IPS-18c (cell line): ENCODE measurements around the gene JOSD2.

Source experiments
- H3K4me3 ChIP-seq: 2 replicates; pipeline ENCODE4 v1.7.0; 2013; ENCODE audit warnings: low read depth, mild to moderate bottlenecking, low read length, moderate library complexity; ENCODE audit not compliant: insufficient read depth
- H3K9me3 ChIP-seq: one replicate; pipeline ENCODE4 v1.6.1; 2013; ENCODE audit warnings: mild to moderate bottlenecking, low read length, moderate library complexity; ENCODE audit not compliant: control insufficient read depth, insufficient read depth

JOSD2 gene

DNA sequence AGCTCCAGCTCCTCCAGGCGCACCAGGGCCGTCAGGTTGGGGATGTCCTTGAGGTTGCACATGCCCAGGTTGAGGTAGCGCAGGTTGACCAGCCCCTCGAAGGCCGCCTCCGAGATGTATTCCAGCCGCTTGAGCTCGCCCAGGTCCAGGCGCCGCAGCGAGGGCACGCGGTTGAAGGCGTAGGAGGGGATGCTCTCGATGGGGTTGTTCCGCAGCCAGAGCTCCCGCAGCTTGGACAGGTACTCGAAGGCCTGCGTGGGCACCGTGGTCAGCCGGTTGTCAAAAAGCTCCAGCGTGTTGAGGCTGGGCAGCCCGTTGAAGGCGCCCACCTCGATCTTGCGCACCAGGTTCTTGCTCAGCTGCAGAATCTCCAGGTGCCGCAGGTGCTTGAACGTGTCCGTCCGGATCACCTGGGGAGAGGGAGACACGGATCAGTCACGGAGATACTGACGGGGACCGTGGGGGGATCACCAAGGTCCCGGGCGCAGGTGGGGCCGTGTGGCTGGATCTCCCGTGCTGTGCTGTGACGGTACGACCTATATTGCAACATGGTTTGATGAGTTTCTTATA is 8.1 kb upstream of the JOSD2 start:
- Histone ChIP-seq H3K4me3 (no peak overlapping the region), H3K9me3 (no peaks in the 10 kb centered on the region)

DNA sequence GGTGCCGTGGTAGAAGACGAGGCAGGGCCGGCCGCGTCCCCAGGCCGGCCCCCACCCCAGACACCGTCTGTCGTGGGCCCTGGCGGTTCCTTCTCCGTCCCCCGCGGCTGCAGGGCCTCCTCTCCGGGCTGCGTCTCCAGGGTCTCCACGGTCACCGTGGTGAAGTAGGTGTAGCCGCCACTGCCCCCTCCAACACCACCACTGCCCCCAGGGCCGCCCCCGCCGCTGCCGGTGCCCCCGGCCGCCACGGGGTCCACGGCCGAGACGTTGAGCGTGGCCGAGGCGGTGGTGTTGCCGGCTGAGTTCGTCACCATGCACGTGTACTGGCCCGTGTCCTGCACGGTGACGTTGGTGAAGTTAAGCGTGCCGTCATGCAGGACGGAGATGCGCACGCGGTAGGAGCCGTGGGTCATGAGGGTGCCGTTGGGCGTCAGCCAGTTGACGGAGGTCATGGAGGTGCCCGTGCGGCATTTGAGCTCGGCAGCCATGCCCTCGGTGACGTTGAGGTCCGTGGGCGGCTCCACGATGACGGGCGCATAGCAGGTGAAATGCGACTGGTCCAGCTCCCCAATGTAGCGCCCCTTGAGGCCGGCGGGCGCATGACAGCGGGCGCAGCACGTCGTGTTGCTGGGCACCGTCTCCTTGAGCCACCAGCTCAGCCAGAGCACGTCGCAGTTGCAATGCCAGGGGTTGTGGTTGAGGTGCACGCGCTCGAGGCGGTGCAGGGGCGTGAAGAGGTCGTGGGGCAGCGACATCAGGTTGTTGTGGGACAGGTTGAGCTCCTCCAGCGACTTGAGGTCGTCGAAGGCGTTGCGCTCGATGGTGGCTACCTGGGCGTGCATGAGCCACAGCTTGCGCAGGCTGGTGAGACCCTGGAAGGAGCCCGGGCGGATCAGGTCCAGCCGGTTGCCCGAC is 7.4 kb upstream of the JOSD2 start:
- no peaks in the 10 kb centered on the region for H3K9me3 ChIP-seq

DNA sequence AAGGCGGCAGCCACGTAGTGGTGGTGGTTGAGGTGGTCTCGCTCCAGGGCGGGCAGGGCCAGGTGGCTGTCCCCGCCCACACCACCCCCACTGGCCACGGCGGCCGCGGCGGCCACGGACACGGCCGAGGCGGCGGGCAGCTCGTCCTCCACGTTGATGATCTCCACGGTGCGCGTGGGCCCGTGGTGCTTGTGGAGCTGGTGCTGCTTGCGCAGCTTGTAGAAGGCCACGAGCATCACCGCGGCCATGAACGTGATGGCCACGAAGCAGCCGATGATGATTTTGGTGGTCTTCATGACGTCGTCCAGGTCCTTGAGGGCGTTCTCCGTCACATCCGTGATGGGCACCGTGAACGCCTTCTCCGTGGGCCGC is 6.7 kb upstream of the JOSD2 start:
- H3K4me3 ChIP-seq = no peak overlapping the region
- no peaks in the 10 kb centered on the region for H3K9me3 ChIP-seq

More for the DNA sequence above, 7.4 kb upstream of the JOSD2 start:
- no peak overlapping the region for H3K4me3 ChIP-seq

DNA sequence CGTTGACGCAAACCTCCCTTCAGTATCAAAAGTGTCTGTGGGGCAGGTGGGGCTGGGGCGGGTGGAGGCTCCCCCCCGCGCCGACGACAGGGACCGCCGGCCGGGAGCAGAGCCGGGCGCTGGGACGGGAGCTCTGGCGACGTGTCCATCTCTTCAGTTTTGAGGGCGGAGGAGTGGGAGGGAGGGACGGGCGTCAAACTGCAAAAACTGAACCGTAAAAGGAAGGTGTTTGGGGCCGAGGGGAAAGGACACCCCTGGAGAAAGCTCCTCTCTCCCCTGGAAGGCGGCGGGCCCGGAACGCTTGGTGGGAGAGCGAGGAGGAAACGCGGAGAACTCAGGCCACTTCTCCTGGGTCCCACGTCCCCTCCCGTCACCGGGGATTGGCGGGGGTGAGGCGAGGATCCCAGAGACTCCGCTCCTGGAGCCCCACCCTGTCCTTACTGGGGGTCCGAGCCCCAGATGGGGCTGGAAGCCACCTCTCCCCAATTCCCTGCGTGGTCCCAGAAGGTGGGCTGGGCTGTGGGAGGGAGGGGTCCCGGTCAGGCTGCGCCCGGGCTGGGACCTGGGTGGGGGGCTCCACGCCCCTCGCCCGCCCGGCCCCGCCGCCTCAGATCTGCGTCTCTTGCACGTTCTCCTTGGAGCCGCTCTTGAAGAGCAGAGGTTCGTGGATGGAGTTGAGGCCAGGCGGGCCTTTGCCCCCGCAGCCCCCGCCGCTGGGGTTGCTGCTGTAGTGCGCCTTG is 6.1 kb upstream of the JOSD2 start:
- no peaks in the 10 kb centered on the region for H3K9me3 ChIP-seq
- no peak overlapping the region for H3K4me3 ChIP-seq

DNA sequence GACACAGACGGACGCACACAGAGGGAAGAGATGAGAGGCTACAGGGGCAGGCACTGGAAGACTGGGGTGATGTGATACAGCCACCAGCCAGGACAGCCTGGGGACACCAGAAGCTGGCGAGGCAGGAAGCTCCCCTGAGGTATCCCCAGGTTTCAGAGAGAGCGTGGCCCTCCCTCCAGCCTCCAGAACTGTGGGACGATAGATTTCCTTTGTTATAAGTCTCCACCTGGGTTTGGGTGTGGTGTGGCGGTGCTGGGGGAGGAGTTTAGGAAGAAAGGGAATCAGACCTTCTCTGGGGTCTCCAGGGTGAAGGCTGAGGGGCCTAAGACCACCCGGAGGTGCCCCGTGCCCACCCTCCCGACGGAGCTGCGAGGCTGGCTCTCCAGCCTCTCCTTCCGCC is 5.5 kb upstream of the JOSD2 start:
- Histone ChIP-seq H3K4me3 (no peak overlapping the region), H3K9me3 (no peaks in the 10 kb centered on the region)

DNA sequence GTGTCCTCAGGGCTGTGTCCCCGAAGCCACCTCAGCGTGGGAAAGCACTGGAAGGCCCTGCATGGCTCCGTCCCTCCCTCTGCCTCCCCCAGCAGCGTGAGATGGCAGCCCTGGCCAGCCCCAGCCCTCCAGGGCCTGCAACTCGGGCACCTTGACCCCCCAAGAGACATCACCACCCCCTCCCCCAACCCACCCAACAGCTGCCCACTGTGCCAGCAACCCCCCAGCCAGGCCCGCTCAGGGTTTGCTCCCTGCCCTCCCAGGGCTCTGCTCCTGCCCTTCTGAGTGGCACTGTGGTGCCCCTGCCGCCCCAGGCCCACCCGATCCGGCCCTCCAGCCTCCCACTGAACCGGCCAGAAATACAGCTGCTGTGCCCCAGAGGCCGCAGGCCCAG is 4.2 kb upstream of the JOSD2 start:
- Histone ChIP-seq H3K4me3 (no peak overlapping the region), H3K9me3 (no peaks in the 10 kb centered on the region)

DNA sequence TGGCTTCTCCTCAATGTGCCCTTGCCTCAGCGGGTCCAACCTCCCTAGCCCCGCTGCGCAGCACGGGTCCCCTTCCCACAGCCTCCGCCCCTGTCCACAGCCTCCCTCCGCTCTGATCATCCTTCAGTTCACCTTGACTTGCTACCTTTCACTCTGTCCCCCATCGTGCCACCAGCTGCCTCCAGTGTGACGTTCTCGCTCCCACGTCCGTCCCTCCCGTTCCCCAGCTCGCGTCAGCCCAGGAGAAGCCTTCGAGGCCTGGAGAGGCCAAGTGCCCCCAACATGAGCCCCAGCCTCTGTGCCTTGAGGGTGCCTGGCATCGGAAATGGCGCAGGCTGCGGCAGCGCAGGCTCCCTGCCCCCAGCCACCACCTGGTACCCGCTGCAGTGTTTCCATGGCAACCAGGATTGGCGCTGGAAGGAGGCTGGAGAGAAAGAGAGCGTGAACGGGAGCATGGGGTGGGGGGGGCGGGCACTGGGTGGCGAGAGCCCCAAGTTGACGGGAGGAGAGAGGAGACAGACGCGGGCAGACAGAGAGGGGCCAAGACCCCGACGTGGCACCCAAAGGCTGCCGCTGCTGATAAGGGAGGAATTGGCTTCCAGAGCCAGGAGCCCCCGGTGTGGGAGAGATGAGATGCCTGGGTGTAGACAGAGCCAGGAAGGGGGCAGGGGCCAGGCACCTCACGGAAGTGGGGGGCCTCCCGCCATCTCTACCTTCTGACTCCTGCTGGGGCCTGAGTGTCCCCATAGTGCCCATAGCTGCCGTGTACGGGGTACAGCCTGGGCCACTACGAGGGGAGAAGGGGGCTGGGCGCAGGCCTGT is 3.6 kb upstream of the JOSD2 start:
- H3K4me3 ChIP-seq = no peak overlapping the region
- no peaks in the 10 kb centered on the region for H3K9me3 ChIP-seq

DNA sequence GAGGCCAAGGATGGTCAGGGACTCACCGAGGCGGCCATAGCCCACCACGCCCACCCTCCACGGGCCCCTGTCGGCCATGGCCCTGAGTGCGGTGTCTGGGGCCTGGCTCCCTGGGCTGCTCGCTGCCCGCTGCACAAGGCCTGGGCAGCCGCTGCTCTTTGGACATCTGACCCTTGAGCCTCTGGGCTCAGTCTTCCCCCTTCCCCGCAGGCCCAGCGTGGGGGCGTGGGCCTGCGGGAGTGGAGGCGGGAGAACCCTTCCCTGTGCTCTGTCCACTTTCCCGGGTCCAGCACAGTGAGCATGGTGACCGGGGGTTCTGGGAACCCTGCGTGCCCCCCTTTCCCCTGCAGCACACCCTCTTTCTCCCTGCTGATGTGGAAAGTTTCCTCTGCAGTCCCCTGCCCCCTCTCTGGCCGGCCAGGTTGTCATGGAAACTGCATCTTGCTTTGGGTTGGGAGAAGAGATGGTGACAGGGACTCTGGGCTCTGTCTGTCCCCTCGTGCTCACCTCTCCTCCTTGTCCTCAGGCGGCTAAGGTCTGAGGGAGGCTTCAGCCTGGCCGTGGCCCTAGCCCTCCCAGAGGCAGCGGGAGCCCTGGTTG is 2.9 kb upstream of the JOSD2 start, which contains the start of gene ASPDH:
ASPDH (minus strand) TSS at position 168 of the 600 bp plus-strand sequence; CDS start at position 78, 90 bp downstream.
- H3K4me3 ChIP-seq = no peak within 1 kb of the TSS

DNA sequence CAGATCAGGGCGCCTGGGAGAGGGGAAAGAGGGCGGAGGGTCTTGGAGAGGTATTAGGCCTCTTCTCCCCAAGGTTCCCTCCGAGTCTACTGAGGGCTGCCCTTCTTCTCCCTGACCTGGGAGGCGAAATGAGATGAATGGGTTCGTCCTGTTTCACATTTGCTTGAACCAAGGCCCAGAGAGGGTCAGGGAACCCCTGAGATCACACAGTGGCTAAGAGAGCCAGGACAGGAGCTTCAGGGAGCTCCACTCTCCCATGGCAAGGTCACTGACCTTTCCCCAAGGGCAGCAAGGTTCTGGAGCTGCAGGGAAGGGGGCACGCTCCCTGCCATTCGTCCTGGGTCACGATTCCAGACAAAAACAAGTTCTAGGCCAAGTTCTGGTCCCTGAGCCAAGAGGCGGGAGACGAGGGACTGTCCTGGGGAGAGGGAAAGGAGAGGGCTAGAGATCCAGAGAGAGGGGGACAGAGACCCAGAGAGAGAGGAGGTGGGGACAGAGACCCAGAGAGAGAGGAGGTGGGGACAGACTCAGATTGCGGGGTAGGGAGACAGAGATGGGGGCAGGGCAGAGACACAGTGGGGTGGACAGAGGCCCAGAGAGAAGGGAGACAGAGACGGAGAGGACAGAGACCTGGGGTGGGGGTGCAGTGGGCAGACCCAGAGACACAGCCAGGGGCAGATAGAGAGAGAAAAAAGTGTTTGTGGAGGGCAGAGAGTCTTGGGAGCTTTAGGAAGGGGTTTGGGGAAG is 2.2 kb upstream of the JOSD2 start:
- Histone ChIP-seq H3K4me3 (no peak overlapping the region), H3K9me3 (no peaks in the 10 kb centered on the region)

More for the DNA sequence above, 2.9 kb upstream of the JOSD2 start, which contains the start of gene ASPDH:
- H3K9me3 ChIP-seq = no peaks in the 10 kb centered on the region

DNA sequence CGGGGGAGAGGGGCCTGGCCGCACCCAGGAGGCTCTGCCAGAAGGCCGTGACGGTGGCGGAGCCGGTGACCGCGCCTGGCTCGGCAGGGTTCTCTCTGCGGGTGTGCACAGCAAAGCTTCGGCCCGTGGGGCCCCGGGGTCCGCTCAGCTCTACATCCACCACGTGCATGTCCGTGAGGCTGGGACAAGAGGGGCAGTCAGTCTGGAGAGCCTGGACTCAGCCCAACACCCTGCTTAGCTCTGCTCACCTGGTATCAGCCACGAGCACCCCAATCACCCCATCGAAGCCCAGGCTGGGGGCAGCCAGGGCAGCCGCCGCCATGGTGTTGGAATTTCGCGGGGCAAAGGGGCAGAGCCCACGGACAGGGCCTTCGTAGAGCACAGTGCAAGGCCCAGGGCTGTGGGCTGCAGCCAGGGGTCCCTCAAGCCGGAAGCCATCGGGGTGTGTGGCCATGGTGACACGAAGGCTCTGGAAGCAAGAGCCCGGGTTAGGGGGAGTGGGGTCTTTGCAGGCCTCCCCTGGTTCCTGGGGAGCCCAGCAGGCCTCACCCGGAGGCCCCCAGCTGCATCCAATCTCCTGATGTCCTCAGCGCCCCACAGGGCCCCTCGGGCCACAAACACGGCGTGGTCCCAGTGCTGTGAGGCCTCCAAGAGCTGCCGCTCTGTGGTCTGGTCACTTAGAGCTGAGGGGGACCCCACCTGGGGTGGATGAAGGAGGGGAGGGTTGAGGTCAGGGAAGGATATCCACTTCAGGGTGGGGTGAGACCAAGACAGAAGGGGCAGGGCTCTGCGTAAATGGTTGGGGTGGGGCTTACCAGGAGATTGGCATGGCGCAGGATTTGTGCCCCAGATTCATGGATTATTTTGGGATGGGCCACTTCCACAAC is 1.4 kb upstream of the JOSD2 start:
- H3K4me3 ChIP-seq = peak overlapping the region; percentile 62; the same call in 1 of the 2 replicates

DNA sequence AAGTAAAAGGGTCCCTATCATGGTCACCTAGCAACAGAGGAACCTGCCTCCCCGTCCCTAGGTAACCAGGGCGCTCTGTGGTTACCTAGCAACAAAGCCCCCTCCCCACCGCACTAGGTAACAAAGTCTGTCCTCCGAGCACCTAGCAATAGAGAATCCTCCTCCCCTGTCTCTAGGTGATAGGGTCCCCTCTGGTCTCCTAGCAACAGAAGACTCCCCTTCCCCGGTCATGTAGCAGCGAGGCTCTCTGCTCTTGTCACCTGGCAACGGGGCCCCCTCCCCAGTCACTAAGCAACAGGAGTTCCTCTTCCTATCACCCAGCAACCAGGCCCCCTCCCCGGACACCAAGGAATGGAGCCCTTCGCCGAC is 307 bp downstream of the JOSD2 start:
- H3K4me3 ChIP-seq = peak overlapping the region; percentile 62
- no peaks in the 10 kb centered on the region for H3K9me3 ChIP-seq

More for the DNA sequence above, 1.4 kb upstream of the JOSD2 start:
- no peaks in the 10 kb centered on the region for H3K9me3 ChIP-seq

DNA sequence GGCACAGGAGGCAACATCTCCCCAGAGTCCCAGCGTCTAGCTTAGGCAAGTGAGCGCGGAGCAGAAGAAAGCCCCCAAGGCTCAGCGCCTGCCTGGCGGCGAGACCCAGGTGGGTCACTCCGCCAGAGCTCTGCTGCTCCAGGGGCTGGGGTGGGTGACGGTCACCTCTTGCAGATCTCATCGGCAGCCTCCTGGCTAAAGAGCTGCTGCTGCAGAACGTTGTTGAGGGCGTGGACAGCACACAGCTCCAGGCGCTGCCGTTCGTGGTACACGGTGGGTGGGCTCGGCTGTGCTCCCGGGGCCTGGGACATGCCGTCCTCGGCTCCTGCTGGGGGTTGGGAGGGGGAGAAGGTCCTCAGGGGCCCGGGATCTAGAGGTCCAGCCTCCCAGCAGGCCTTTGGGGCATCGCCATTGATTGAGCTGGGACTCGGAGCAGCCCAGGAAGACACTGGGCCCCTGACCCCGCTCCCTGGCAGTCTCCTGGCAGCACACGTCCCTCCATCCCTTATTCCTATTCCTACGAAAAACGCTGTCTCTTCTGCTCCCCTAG is 795 bp downstream of the JOSD2 start:
- H3K4me3 ChIP-seq = peak overlapping the region; percentile 62

DNA sequence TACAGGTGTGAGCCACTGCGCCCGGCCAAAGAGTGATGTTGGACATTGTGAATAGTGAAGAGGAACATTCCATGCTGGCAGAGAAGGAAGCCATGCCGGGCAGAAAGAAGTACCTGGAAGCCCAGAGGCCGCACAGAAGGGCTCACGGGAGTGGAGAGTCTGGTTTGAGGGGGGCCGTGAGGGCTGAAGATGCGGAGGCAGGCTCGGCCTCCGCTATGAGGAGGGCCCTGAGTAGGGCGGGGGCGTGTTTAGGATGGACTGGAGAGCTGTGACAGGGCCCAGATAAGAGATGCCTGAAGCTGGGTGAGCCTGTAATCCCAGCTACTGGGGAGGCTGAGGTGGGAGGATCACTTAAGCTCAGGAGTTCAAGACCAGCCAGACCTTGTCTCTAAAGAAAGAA is 1.6 kb downstream of the JOSD2 start:
- Histone ChIP-seq H3K4me3 (no peak overlapping the region), H3K9me3 (no peaks in the 10 kb centered on the region)

More for the DNA sequence above, 795 bp downstream of the JOSD2 start:
- no peaks in the 10 kb centered on the region for H3K9me3 ChIP-seq

DNA sequence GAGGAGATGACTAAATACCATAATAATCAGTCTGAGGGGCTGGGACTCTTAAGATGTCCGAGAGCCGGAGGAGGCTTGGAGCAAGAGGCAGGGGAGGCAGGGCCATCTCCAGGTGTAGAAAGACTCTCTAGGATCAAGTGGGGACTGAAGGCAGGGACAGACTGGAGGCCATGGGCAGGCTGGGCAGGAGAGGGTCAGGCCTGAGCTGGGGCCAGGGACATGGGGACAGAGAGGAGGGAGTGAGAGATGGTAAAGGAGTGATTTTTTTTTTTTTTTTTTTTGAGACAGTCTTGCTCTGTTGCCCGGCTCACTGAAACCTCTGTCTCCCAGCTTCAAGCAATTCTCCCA is 2.2 kb downstream of the JOSD2 start:
- no peaks in the 10 kb centered on the region for H3K9me3 ChIP-seq
- no peak overlapping the region for H3K4me3 ChIP-seq

DNA sequence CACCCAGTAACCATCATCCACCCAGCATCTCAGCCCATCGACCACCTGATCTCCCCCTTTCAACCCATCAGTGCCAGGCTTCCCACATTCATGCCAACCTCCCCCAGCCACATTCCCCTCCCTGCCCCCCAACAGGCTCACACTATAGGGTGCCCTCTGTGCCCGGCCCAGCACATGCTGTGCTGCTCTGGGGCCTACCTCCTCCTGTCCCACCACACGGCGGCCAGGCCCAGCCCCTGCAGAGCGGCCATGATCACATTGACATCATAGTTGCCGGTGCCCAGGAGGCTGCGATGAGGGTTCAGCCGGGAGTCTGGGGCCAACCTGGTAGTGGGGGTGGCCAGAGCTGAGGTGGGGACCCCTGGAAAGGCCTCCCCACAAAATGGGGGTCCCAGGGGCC is 3.6 kb downstream of the JOSD2 start:
- Histone ChIP-seq H3K9me3 (no peaks in the 10 kb centered on the region), H3K4me3 (no peak overlapping the region)
